K562 (cell line): ENCODE results near the gene TLK2. TPM values are rescaled to one million over a fixed set of nuclear protein-coding genes. Genes with fewer than 3 reads are reported as not detected.

ENCODE experiments used
- ATAC-seq: fragments of 200-7000 bp; cut with Tn5 transposase; 3 replicates; pipeline ENCODE4 v1.9.1; 2020; ENCODE audit warnings: moderate library complexity
- BruUV-seq: library from RNA; stranded (reverse); fragments of 400-500 nt; replicated peaks from 2 replicates; lab custom pipeline; 2021; lab: Mats Ljungman, UMichigan
- CTCF ChIA-PET: fragments of 300-600 bp; formaldehyde crosslinking; extraction: SDS; loops from one replicate; lab custom pipeline; 2021; ENCODE audit warnings: low intra/inter-chr PET ratio; lab: Yijun Ruan, JAX
- POLR2A ChIA-PET: fragments of 300-600, 350-650 bp; sonication (Branson Sonifier 250); formaldehyde crosslinking; extraction: SDS; loops from one replicate; lab custom pipeline; 2021; ENCODE audit warnings: antibody characterized with exemption, inconsistent platforms; lab: Yijun Ruan, JAX
- DNase-seq, 4 experiments: peaks; one replicate each; pipeline versions ENCODE4 v3.0.0 to v3.0.0-alpha.2; 2011 to 2018; ENCODE audit warnings: low spot score in 3 of 4, mixed read lengths in 3 of 4; ENCODE audit errors: extremely low read depth in 1 of 4
- FAIRE-seq: peaks from 2 replicates; lab custom pipeline; 2011; peaks lifted over from hg19 to GRCh38; lab: Jason Lieb, UNC
- H2AFZ ChIP-seq: 2 replicates; pipeline ENCODE4 v1.6.0; 2011; ENCODE audit warnings: low read depth, low read length, control low read depth, inconsistent platforms
- H3K27ac ChIP-seq: fragments of 200-600 bp; 3 replicates; pipeline ENCODE4 v1.8.0; 2011; ENCODE audit warnings: low read depth, mild to moderate bottlenecking, control low read depth, inconsistent platforms, low read length, moderate library complexity, mixed read lengths; ENCODE audit errors: extremely low read depth
- H3K27me3 ChIP-seq, 2 experiments: fragments of 300-600 bp in 1 of 2; 2 replicates in 1 of 2; 3 replicates in 1 of 2; pipeline versions ENCODE4 v1.6.0 to v1.8.0; 2011; ENCODE audit warnings: inconsistent platforms in 2 of 2, low read length in 2 of 2, mild to moderate bottlenecking in 1 of 2, mixed read lengths in 1 of 2, moderate library complexity in 1 of 2; ENCODE audit not compliant: control insufficient read depth in 2 of 2, insufficient read depth in 2 of 2
- H3K36me3 ChIP-seq: fragments of 300-600 bp; 3 replicates; pipeline ENCODE4 v1.8.0; 2011; ENCODE audit warnings: mild to moderate bottlenecking, low read length, inconsistent platforms; ENCODE audit not compliant: control insufficient read depth, insufficient read depth
- H3K4me1 ChIP-seq, 2 experiments: fragments of 200-600 bp in 1 of 2; replicated peaks in 1 of 2; 2 replicates in 1 of 2; 3 replicates in 1 of 2; pipeline versions ENCODE4 v1.5.1 to v1.8.0; 2011; ENCODE audit warnings: inconsistent platforms in 2 of 2, low read length in 2 of 2, mild to moderate bottlenecking in 1 of 2, mixed read lengths in 1 of 2, moderate library complexity in 1 of 2; ENCODE audit not compliant: control insufficient read depth in 2 of 2, insufficient read depth in 2 of 2
- H3K4me2 ChIP-seq: 2 replicates; pipeline ENCODE4 v1.6.1; 2011; ENCODE audit warnings: low read length, control low read depth, inconsistent platforms, mixed read lengths; ENCODE audit not compliant: insufficient read depth
- H3K4me3 ChIP-seq: fragments of 200-600 bp; sonication (generic), shearing (Covaris generic); 2 replicates; pipeline ENCODE4 v1.5.1; 2016; ENCODE audit warnings: control low read depth, inconsistent platforms
- H3K79me2 ChIP-seq: fragments of 200-600 bp; 3 replicates; pipeline ENCODE4 v1.8.0; 2011; ENCODE audit warnings: low read length, inconsistent platforms; ENCODE audit not compliant: control insufficient read depth, insufficient read depth
- H3K9ac ChIP-seq, 2 experiments: 2 replicates each; pipeline versions ENCODE4 v1.6.0 to v1.6.1; 2011; ENCODE audit warnings: low read depth in 2 of 2, low read length in 2 of 2, control low read depth in 1 of 2, inconsistent platforms in 1 of 2, mild to moderate bottlenecking in 1 of 2, mixed read lengths in 1 of 2; ENCODE audit not compliant: insufficient read depth in 1 of 2
- H3K9me1 ChIP-seq: one replicate; pipeline ENCODE4 v1.6.0; 2011; ENCODE audit warnings: inconsistent platforms, mild to moderate bottlenecking, low read length, moderate library complexity; ENCODE audit not compliant: control insufficient read depth, insufficient read depth
- H3K9me3 ChIP-seq: replicated peaks from 2 replicates; pipeline ENCODE4 v1.5.1; 2011; ENCODE audit warnings: low read depth, low read length, inconsistent platforms; ENCODE audit not compliant: control insufficient read depth, insufficient read depth
- H4K20me1 ChIP-seq: replicated peaks from 2 replicates; pipeline ENCODE4 v1.6.1; 2011; ENCODE audit warnings: low read length, inconsistent platforms, mixed read lengths; ENCODE audit not compliant: control insufficient read depth, insufficient read depth
- CBX8 ChIP-seq: fragments of 200-600 bp; sonication (generic); IDR thresholded peaks from 2 replicates; pipeline ENCODE4 v1.6.1; 2012; ENCODE audit warnings: borderline replicate concordance, mixed run types, low read depth, mild to moderate bottlenecking, moderate library complexity, mixed read lengths, low read length, control low read depth, inconsistent platforms; ENCODE audit not compliant: poor library complexity, severe bottlenecking; ENCODE audit errors: extremely low read depth
- HDAC2 ChIP-seq: fragments of 450-650 bp; IDR thresholded peaks from 2 replicates; pipeline ENCODE4 v1.6.1; 2016; ENCODE audit warnings: mild to moderate bottlenecking
- HMBOX1 ChIP-seq: sonication (generic); IDR thresholded peaks from 2 replicates; pipeline ENCODE4 v1.6.1; 2016
- KLF1 ChIP-seq: fragments of 450-650 bp; IDR thresholded peaks from 2 replicates; pipeline ENCODE4 v1.6.1; 2016; ENCODE audit warnings: missing genetic modification characterization, missing compliant biosample characterization
- NBN ChIP-seq: fragments of 450-650 bp; IDR thresholded peaks from 2 replicates; pipeline ENCODE4 v1.6.1; 2016; ENCODE audit warnings: low read depth, mild to moderate bottlenecking
- NR2F6 ChIP-seq: fragments of 450-650 bp; formaldehyde crosslinking; IDR thresholded peaks from 2 replicates; pipeline ENCODE4 v1.4.0; 2020; ENCODE audit warnings: mild to moderate bottlenecking
- POLR2H ChIP-seq: IDR thresholded peaks from 2 replicates; pipeline ENCODE4 v1.6.1; 2016; ENCODE audit warnings: missing genetic modification characterization, low read depth, mild to moderate bottlenecking, control low read depth, missing compliant biosample characterization, moderate library complexity
- RHOXF2B ChIP-seq: fragments of 250-450 bp; sonication (Bioruptor Pico); conservative IDR thresholded peaks from 2 replicates; pipeline ENCODE4 v1.5.1; 2021
- SMARCE1 ChIP-seq: fragments of 450-650 bp; IDR thresholded peaks from 2 replicates; pipeline ENCODE4 v1.7.1; 2016; ENCODE audit warnings: mild to moderate bottlenecking
- STAT5B ChIP-seq: fragments of 250-450 bp; sonication (Bioruptor Pico); IDR thresholded peaks from 2 replicates; pipeline ENCODE4 v1.8.0; 2021; ENCODE audit warnings: mild to moderate bottlenecking, inconsistent platforms
- WHSC1 ChIP-seq: IDR thresholded peaks from one replicate; pipeline ENCODE4 v1.6.1; 2012; ENCODE audit warnings: low read length, control low read depth, inconsistent platforms
- ZBTB1 ChIP-seq: sonication (generic); formaldehyde crosslinking; IDR thresholded peaks from 2 replicates; pipeline ENCODE4 v1.8.1; 2023; ENCODE audit warnings: missing genetic modification reagents, low read depth, mild to moderate bottlenecking, borderline replicate concordance
- WGBS: fragments of 100-300 bp; shearing (Covaris generic); methylation state at CpG from one replicate; pipeline ENCODE4 v1.1.6; 2016; ENCODE audit warnings: low coverage, mixed read lengths; ENCODE audit not compliant: insufficient coverage; ENCODE audit errors: missing lambda C conversion rate; 5-methylcytosine and 5-hydroxymethylcytosine counted together
- in situ Hi-C: fragments of 300-500 bp; cut with MboI; formaldehyde crosslinking; loops from 4 replicates; pipeline ENCODE4 v1.15.0; 2018; ENCODE audit warnings: inconsistent platforms, mixed read lengths
- intact Hi-C: fragments of 100-400 bp; cut with micrococcal nuclease; formaldehyde crosslinking; loops from 2 replicates; pipeline ENCODE4 v1.14.2; 2022
- polyA plus RNA-seq, 8 experiments: library from polyadenylated mRNA; depleted of rRNA in 4 of 8; stranded (reverse) in 5 of 8; unstranded in 3 of 8; fragments of >200 nt; fragmentation: Nextera tagmentation in 2 of 8; fragmentation: Illumina TruSeq in 1 of 8; extraction: Ambion mirVana in 2 of 8; extraction: Trizol in 1 of 8; gene quantifications; 2 replicates each; pipeline versions ENCODE4 v1.2.1 to v1.2.3, GENCODE V29; 2011 to 2014; ENCODE audit warnings: inconsistent platforms in 1 of 8, missing spikeins in 1 of 8
- total RNA-seq, 7 experiments: library from RNA; depleted of rRNA in 6 of 7; stranded (reverse); fragments of >200 nt in 6 of 7; fragmentation: Illumina TruSeq in 2 of 7; extraction: Trizol in 2 of 7; gene quantifications; 2 replicates each; pipeline versions ENCODE4 v1.2.1 to v1.2.3, GENCODE V29; 2011 to 2021; ENCODE audit warnings: low replicate concordance in 1 of 7

TLK2 gene
- total and polyA plus RNA-seq, 9 of the 15 experiments (the other 6 are each of a cell fraction or from before 2014, with no cell fraction given), result 10.1 to 51.9 (median 32.4) TPM

GRCh38 chr17:62588109-62588508 lies 109.5 kb downstream of the TLK2 start:
- Histone ChIP-seq H3K27me3 (no peaks in the 10 kb centered on the region), H3K9me3 (no peaks in the 10 kb centered on the region), H3K36me3 (peaks cover 45% of the 10 kb centered on the region), H3K4me3 (no peak overlapping the region), H3K27ac (no peak overlapping the region), H3K9ac (no peak overlapping the region), H3K9me1 (no peaks in the 10 kb centered on the region), H2AFZ (no peak overlapping the region), H3K79me2 (no peaks in the 10 kb centered on the region), H3K4me2 (no peak overlapping the region), H3K4me1 (no peaks in the 10 kb centered on the region), H4K20me1 (no peaks in the 10 kb centered on the region)
- intact Hi-C loops, result no loop called here
- POLR2A ChIA-PET, result interaction anchor here (1.5 kb wide), 1 partner anchor 11 kb away, joined by 3 read pairs; no protein-coding TSS in a partner anchor
- no peak for FAIRE-seq
- no TSS peak for BruUV-seq
- 96% methylated on average over 7 of the region's 7 CpGs for WGBS
- TF ChIP-seq ZBTB1 (no peak), STAT5B (no peak), KLF1 (tag) (no peak), CBX8 (no peak), SMARCE1 (no peak), HMBOX1 (no peak), WHSC1 (no peak), RHOXF2B (no peak), NR2F6 (CRISPR knock-in tag) (no peak), POLR2H (tag) (no peak), NBN (no peak), HDAC2 (no peak)
- DNase-seq, result no peak
- CTCF ChIA-PET, result no interaction called here
- ATAC-seq, result no peak
- in situ Hi-C loops, result no loop called here
